HEK293 (cell line): ENCODE measurements around the gene ANKH.

Experiments used
- CTCF ChIP-seq: fragments of 450-650 bp; formaldehyde crosslinking; IDR thresholded peaks from 2 replicates; pipeline ENCODE4 v1.5.1; 2016; ENCODE audit warnings: missing biosample characterization, missing genetic modification characterization
- ZBTB1 ChIP-seq: fragments of 450-650 bp; formaldehyde crosslinking; IDR thresholded peaks from 2 replicates; pipeline ENCODE4 v1.5.1; 2016; ENCODE audit warnings: missing biosample characterization, missing genetic modification characterization
- ZNF544 ChIP-seq: fragments of 450-650 bp; formaldehyde crosslinking; IDR thresholded peaks from 2 replicates; pipeline ENCODE4 v1.5.0; 2017; ENCODE audit warnings: missing biosample characterization, missing genetic modification characterization

DNA sequence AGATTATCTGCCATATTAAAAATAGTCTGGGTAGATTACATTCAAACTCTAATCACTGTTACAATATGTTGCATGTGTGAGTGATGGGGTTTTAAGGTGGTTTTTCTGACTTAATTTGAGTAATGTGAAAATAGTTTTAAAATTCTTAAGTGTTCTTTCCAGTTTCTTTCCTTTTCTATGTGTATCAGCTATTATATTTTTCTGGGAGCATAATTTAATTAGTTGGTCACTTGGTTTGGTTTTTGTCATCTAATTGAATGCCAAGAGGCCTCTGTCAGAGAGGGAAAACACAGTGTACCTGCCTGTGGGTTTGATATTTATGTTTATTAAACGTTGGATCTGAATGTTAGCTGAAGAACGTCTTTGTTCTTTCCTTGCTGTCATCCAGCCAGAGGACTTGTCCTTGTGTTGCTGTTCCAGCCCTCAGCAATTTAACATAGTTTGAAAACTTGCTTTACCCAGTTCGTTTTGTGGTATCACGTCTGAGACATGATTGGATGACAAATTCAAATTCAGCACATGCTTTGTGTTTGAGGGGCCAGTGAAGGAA is 187.6 kb downstream of the ANKH start:
- TF ChIP-seq ZBTB1 (tag by site-specific recombination) (no peak), ZNF544 (no peak), CTCF (tag by site-specific recombination) (no peak)
